Kidney (tissue), 14 donors: Measurements from ENCODE around the gene OSTN. TPM values are rescaled to one million over a fixed set of nuclear protein-coding genes. Genes with fewer than 3 reads are reported as not detected.
"Not testable (repeated sequence)": the region's sequence is repeated elsewhere in the genome, so short reads cannot be mapped to it uniquely, and the experiment has no call there.

Source experiments
- DNase-seq, 5 donors: peaks; one replicate each; pipeline ENCODE4 v3.0.0-alpha.2; 2013 to 2020
- FAIRE-seq: peaks from 2 replicates; lab custom pipeline; 2012; peaks lifted over from hg19 to GRCh38; lab: Jason Lieb, UNC
- H3K27ac ChIP-seq, 2 donors: one replicate each; pipeline ENCODE4 v1.7.0; 2013; ENCODE audit warnings: low read depth in 2 of 2, low read length in 2 of 2, inconsistent platforms in 1 of 2
- H3K27me3 ChIP-seq: one replicate; pipeline ENCODE4 v1.7.1; 2013; ENCODE audit warnings: low read length, inconsistent platforms; ENCODE audit not compliant: control insufficient read depth, insufficient read depth
- H3K36me3 ChIP-seq, 3 donors: one replicate each; pipeline versions ENCODE4 v1.7.0 to v1.7.1; 2013; ENCODE audit warnings: low read length in 3 of 3, control low read depth in 1 of 3, inconsistent platforms in 1 of 3; ENCODE audit not compliant: insufficient read depth in 3 of 3, control insufficient read depth in 2 of 3
- H3K4me1 ChIP-seq, 3 donors: one replicate each; pipeline versions ENCODE4 v1.7.0 to v1.7.1; 2013; ENCODE audit warnings: low read length in 3 of 3, inconsistent platforms in 1 of 3, low read depth in 1 of 3; ENCODE audit not compliant: control insufficient read depth in 2 of 3, insufficient read depth in 2 of 3
- H3K4me3 ChIP-seq, 3 donors: one replicate each; pipeline versions ENCODE4 v1.7.0 to v1.8.1; 2013; ENCODE audit warnings: low read length in 3 of 3, control low read depth in 1 of 3, inconsistent platforms in 1 of 3
- H3K9ac ChIP-seq, 3 donors: one replicate each; pipeline versions ENCODE4 v1.7.0 to v1.7.1; 2013; ENCODE audit warnings: low read length in 3 of 3, control low read depth in 1 of 3, inconsistent platforms in 1 of 3
- H3K9me3 ChIP-seq, 3 donors: one replicate each; pipeline versions ENCODE4 v1.7.0 to v1.7.1; 2013; ENCODE audit warnings: low read length in 3 of 3, control low read depth in 1 of 3, inconsistent platforms in 1 of 3; ENCODE audit not compliant: control insufficient read depth in 2 of 3, insufficient read depth in 1 of 3
- CTCF ChIP-seq: IDR thresholded peaks from 3 replicates; pipeline ENCODE4 v1.5.1; 2012; ENCODE audit warnings: mild to moderate bottlenecking, moderate library complexity, borderline replicate concordance; ENCODE audit not compliant: insufficient read depth; ENCODE audit errors: extremely low read depth
- intact Hi-C: fragments of 100-400 bp; cut with DNase I; formaldehyde crosslinking; loops from one replicate; pipeline ENCODE4 v1.11.1; 2022
- polyA plus RNA-seq: library from polyadenylated mRNA; stranded (reverse); fragments of 350-450 nt; fragmentation: Illumina TruSeq; extraction: RNeasy Lipid Tissue Mini Kit (QIAGEN cat#74804); gene quantifications from one replicate; pipeline ENCODE4 v1.2.3, GENCODE V29; 2014; ENCODE audit warnings: low read depth, low replicate concordance; ENCODE audit not compliant: insufficient read depth
- total RNA-seq: library from RNA; stranded (reverse); fragmentation: NEBNext Ultra II Directional; extraction: Animal tissue kit (Norgen Biotek cat#: 25700); gene quantifications from one replicate; pipeline ENCODE4 v1.2.1, GENCODE V29; 2021
- donor health status: control.
- donor health status: control.
- donor health status: control.
- donor health status: control.
- donor health status: control.
- donor health status: DM: yes; HTN: yes; CAD: no.
- donor health status: Normal renal cell carcinoma (clear cell type).

The OSTN gene
- total and polyA plus RNA-seq, 2 donors from 2014 or later: not detected

GRCh38 chr3:191239407-191240031 lies 40.5 kb downstream of the OSTN start:
- no peak overlapping the region for H3K27ac ChIP-seq
- DNase-seq (no peak), FAIRE-seq (no peak)
- intact Hi-C loops: loop anchor here (10.0 kb wide), 1 partner anchor 145 kb away; no protein-coding TSS in a partner anchor
- no peak overlapping the region for H3K4me3 ChIP-seq
- no peak overlapping the region for H3K9ac ChIP-seq
- no peaks in the 10 kb centered on the region for H3K4me1 ChIP-seq
- H3K27me3 ChIP-seq: no peaks in the 10 kb centered on the region
- H3K9me3 ChIP-seq: no peaks in the 10 kb centered on the region
- no peaks in the 10 kb centered on the region for H3K36me3 ChIP-seq
- no peak for TF ChIP-seq CTCF

- no peak overlapping the region for H3K9ac ChIP-seq
- no peak overlapping the region for H3K27ac ChIP-seq
- H3K27me3 ChIP-seq: no peaks in the 10 kb centered on the region
- no peak for TF ChIP-seq CTCF
- H3K4me3 ChIP-seq: no peak overlapping the region
- no peak for FAIRE-seq
- no peak for DNase-seq
- H3K9me3 ChIP-seq: no peaks in the 10 kb centered on the region
- H3K4me1 ChIP-seq: no peaks in the 10 kb centered on the region
- intact Hi-C loops: no loop called here
- H3K36me3 ChIP-seq: no peaks in the 10 kb centered on the region
Measured at GRCh38 chr3:191240486-191240885, 41.4 kb downstream of the OSTN start.

GRCh38 chr3:191244242-191244867 lies 45.3 kb downstream of the OSTN start:
- intact Hi-C loops: no loop called here
- TF ChIP-seq CTCF: peak; percentile 1
- no peaks in the 10 kb centered on the region for H3K27me3 ChIP-seq
- DNase-seq: peak in 1 of 5 donors; percentile 10
- FAIRE-seq: peak; percentile 95
- H3K36me3 ChIP-seq: no peaks in the 10 kb centered on the region
- no peaks in the 10 kb centered on the region for H3K4me1 ChIP-seq
- no peak overlapping the region for H3K27ac ChIP-seq
- no peaks in the 10 kb centered on the region for H3K9me3 ChIP-seq
- no peak overlapping the region for H3K9ac ChIP-seq
- H3K4me3 ChIP-seq: no peak overlapping the region

GRCh38 chr3:191246034-191246433 lies 47.0 kb downstream of the OSTN start:
- H3K9me3 ChIP-seq, H3K27ac ChIP-seq, H3K4me3 ChIP-seq, H3K4me1 ChIP-seq, FAIRE-seq, H3K9ac ChIP-seq, H3K27me3 ChIP-seq, H3K36me3 ChIP-seq, intact Hi-C loops: not testable (repeated sequence)
- peak in 1 of 5 donors; percentile 10 for DNase-seq
